Prostate gland (tissue), 2 donors: ENCODE data around the gene ATG4B. TPM values are rescaled to one million over a fixed set of nuclear protein-coding genes. Genes with fewer than 3 reads are reported as not detected.

Experiments used
- DNase-seq: peaks from one replicate; pipeline ENCODE4 v3.0.0-alpha.2; 2019; ENCODE audit warnings: low spot score
- H3K27ac ChIP-seq, 2 donors: fragments of 200-600 bp; sonication (generic); 2 replicates each; pipeline ENCODE4 v1.5.1; 2017 to 2019
- H3K27me3 ChIP-seq: fragments of 200-600 bp; sonication (generic); replicated peaks from 2 replicates; pipeline ENCODE4 v1.5.1; 2019; ENCODE audit not compliant: insufficient read depth
- H3K36me3 ChIP-seq, 2 donors: fragments of 200-600 bp; sonication (generic); 1 replicate in 1 of 2; 2 replicates in 1 of 2; pipeline versions ENCODE4 v1.5.1 to v1.8.1; 2017 to 2019
- H3K4me1 ChIP-seq: fragments of 200-600 bp; sonication (generic); replicated peaks from 2 replicates; pipeline ENCODE4 v1.5.1; 2019
- H3K4me3 ChIP-seq, 2 donors: fragments of 200-600 bp; sonication (generic); 2 replicates each; pipeline ENCODE4 v1.5.1; 2017 to 2019
- H3K9me3 ChIP-seq: fragments of 200-600 bp; sonication (generic); 2 replicates; pipeline ENCODE4 v1.5.1; 2017
- CTCF ChIP-seq, 4 experiments: fragments of 200-600 bp in 2 of 4; fragments of 450-650 bp in 2 of 4; sonication (generic) in 2 of 4; IDR thresholded peaks; 1 replicate in 3 of 4; 2 replicates in 1 of 4; pipeline ENCODE4 v1.5.1; 2016 to 2019; ENCODE audit warnings: antibody characterized with exemption in 4 of 4, mild to moderate bottlenecking in 2 of 4, moderate library complexity in 2 of 4
- POLR2A ChIP-seq: fragments of 450-650 bp; IDR thresholded peaks from one replicate; pipeline ENCODE4 v1.6.1; 2016; ENCODE audit warnings: antibody characterized with exemption, mild to moderate bottlenecking
- POLR2AphosphoS5 ChIP-seq: sonication (generic); formaldehyde crosslinking; IDR thresholded peaks from one replicate; pipeline ENCODE4 v1.6.1; 2017; ENCODE audit warnings: antibody characterized with exemption
- WGBS: methylation state at CpG from one replicate; pipeline ENCODE4 v1.1.5; 2018; 5-methylcytosine and 5-hydroxymethylcytosine counted together
- intact Hi-C: fragments of 100-400 bp; cut with DNase I; formaldehyde crosslinking; loops from one replicate; pipeline ENCODE4 v1.14.2; 2022
- total RNA-seq, 2 donors: library from RNA; depleted of rRNA; stranded (reverse); fragments of >200 nt; gene quantifications; one replicate each; pipeline ENCODE4 v1.1.0, GENCODE V29; 2016

The ATG4B gene
- total RNA-seq, 2 donors from 2014 or later, result 63.9 to 162 TPM

GRCh38 chr2:241636182-241637017 is 1.1 kb upstream of the ATG4B start:
- WGBS, result under 1% methylated on average over 74 of the region's 97 CpGs
- intact Hi-C loops, result loop anchor here (2.0 to 10.0 kb wide), 2 partner anchors 280 to 322 kb away; partner anchors contain the start of genes FARP2, HDLBP and SEPTIN2
- Histone ChIP-seq H3K9me3 (no peaks in the 10 kb centered on the region), H3K4me3 (peak overlapping the region; percentile 96 to 100), H3K27ac (peak overlapping the region; percentile 99), H3K27me3 (no peaks in the 10 kb centered on the region), H3K4me1 (peaks cover 17% of the 10 kb centered on the region), H3K36me3 (peaks cover 10 to 12% of the 10 kb centered on the region in 2 donors)
- DNase-seq, result no peak
- TF ChIP-seq POLR2AphosphoS5 (no peak), CTCF (IDR thresholded peaks at IDR 0.05) (no peak), POLR2A (no peak)

- intact Hi-C loops, result loop anchor here (2.0 to 10.0 kb wide), 2 partner anchors 281 to 323 kb away; partner anchors contain the start of genes FARP2, HDLBP and SEPTIN2
- no peaks in the 10 kb centered on the region for H3K9me3 ChIP-seq
- peak overlapping the region; percentile 96 to 100 for H3K4me3 ChIP-seq
- no peak for DNase-seq
- TF ChIP-seq POLR2A, result no peak
- TF ChIP-seq POLR2AphosphoS5, result no peak
- no peak for TF ChIP-seq CTCF (IDR thresholded peaks at IDR 0.05)
- WGBS, result under 1% methylated on average over 50 of the region's 67 CpGs
- H3K36me3 ChIP-seq, result peaks cover 5 to 6% of the 10 kb centered on the region in 2 donors
- H3K27ac ChIP-seq, result peak overlapping the region; percentile 99
- H3K27me3 ChIP-seq, result no peaks in the 10 kb centered on the region
- peaks cover 17% of the 10 kb centered on the region for H3K4me1 ChIP-seq
Measured at GRCh38 chr2:241637795-241638660, 535 bp downstream of the ATG4B start.

- H3K9me3 ChIP-seq, result no peaks in the 10 kb centered on the region
- TF ChIP-seq POLR2AphosphoS5 (no peak), CTCF (IDR thresholded peaks at IDR 0.05) (no peak), POLR2A (no peak)
- intact Hi-C loops, result loop anchor here (10.0 kb wide), 1 partner anchor 324 kb away; the partner anchor contains the start of genes HDLBP and SEPTIN2
- H3K27me3 ChIP-seq, result no peaks in the 10 kb centered on the region
- H3K4me3 ChIP-seq, result no peak overlapping the region
- no peaks in the 10 kb centered on the region for H3K36me3 ChIP-seq
- WGBS, result 92% methylated on average over 14 of the region's 14 CpGs
- no peak overlapping the region for H3K27ac ChIP-seq
- no peak for DNase-seq
- H3K4me1 ChIP-seq, result peaks cover 17% of the 10 kb centered on the region
Measured at GRCh38 chr2:241638940-241639339, 1.4 kb downstream of the ATG4B start.

DNA sequence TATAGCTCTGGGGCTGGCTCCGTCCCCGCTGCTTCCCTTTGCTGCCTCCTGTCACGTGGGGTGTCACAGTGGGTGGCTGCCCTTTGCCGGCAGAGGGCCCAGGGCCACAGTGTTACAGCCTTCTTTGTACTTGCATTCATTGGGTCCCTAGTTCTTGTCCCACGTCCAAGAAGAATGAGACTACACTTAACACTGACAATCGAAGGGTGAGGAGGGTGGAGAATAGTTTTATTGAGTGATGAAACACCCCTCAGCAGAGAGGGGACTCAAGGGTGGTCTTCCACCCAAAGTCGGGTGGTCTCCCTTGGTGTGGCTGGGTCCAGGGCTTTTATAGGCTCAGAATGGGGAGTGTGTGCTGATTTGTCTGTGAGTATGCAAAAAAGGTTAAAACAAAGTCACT is 1.9 kb downstream of the ATG4B start:
- H3K27me3 ChIP-seq, result no peaks in the 10 kb centered on the region
- no peak overlapping the region for H3K27ac ChIP-seq
- intact Hi-C loops, result loop anchor here (10.0 kb wide), 1 partner anchor 325 kb away; the partner anchor contains the start of genes HDLBP and SEPTIN2
- no peak for DNase-seq
- H3K36me3 ChIP-seq, result no peaks in the 10 kb centered on the region
- TF ChIP-seq POLR2AphosphoS5 (no peak), POLR2A (no peak), CTCF (IDR thresholded peaks at IDR 0.05) (no peak)
- H3K9me3 ChIP-seq, result no peaks in the 10 kb centered on the region
- no peak overlapping the region for H3K4me3 ChIP-seq
- peaks cover 17% of the 10 kb centered on the region for H3K4me1 ChIP-seq
- WGBS, result 94% methylated on average over 7 of the region's 7 CpGs
